ENCODE data around the gene PHF12. TPM values are rescaled to one million over a fixed set of nuclear protein-coding genes. Genes with fewer than 3 reads are reported as not detected.

The PHF12 gene
- total and polyA plus RNA-seq, 2 of the 13 experiments (the other 11 are each of a cell fraction or from before 2014, with no cell fraction given), result 9.8 to 17.1 TPM

DNA sequence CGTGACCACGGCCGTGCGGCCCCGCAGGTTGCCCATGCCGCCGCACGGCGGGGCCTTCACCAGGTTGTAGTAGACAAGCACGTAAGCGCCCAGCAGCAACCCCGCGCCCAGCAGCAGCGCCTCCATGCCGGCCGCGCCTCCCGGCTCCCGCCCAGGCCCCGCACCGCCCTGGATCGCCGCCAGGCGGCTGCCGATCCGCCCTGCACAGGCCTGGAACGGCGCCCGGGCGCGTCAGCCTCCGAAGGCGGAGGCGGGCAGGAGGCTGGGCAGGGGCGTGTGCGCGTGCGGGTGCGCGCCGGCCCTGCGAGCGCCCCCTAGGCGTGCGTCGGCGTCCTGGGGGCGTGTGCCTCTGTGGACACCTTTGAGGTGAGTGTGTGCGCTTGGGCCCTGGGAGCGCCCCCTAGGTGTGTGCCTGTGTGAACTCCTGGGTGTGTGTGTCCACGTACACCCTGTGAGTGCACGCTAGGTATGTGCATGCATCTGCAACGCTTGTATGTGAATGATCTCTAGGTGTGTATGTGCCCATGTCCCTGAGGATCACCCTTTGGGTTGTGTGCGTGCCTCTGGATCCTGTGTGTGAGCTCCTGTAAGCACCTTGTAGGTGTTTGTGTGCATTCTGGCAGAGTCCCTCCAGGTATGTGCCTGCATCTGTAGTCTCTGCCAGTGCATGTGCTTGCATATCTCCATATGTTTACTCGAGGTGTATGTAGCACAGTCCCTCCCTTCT is 48.3 kb downstream of the PHF12 start, which contains the start of gene DHRS13 (continued):
- TF ChIP-seq ZNF75D (CRISPR knock-in tag; IDR thresholded peaks at IDR 0.05; ENCODE audit: borderline replicate concordance) (no peak), LCORL (IDR thresholded peaks at IDR 0.05) (no peak), LCORL (CRISPR knock-in tag; IDR thresholded peaks at IDR 0.05) (peak; percentile 51), ZNF574 (CRISPR knock-in tag; IDR thresholded peaks at IDR 0.05) (peak; percentile 89), ZBTB42 (CRISPR knock-in tag; IDR thresholded peaks at IDR 0.05) (no peak), ZNF326 (CRISPR knock-in tag; IDR thresholded peaks at IDR 0.05; ENCODE audit: borderline replicate concordance) (no peak), ZBTB39 (CRISPR knock-in tag; IDR thresholded peaks at IDR 0.05) (no peak), IKZF1 (IDR thresholded peaks at IDR 0.05) (no peak), SOX13 (IDR thresholded peaks at IDR 0.05) (0 out of 2 replicates have a peak, but pooled peaks have one; percentile 16), SOX13 (CRISPR knock-in tag; conservative IDR thresholded peaks at IDR 0.05 in 1 of 2, IDR thresholded peaks at IDR 0.05 in 1 of 2) (peak in 1 of 2 experiments; percentile 64; a peak in 1 of 4 replicates), ZNF12 (CRISPR knock-in tag; IDR thresholded peaks at IDR 0.05) (peak; percentile 64; the same call in 1 of the 2 replicates), ZNF512B (CRISPR knock-in tag; IDR thresholded peaks at IDR 0.05; ENCODE audit: borderline replicate concordance) (no peak), ZNF570 (CRISPR knock-in tag; IDR thresholded peaks at IDR 0.05; ENCODE audit: borderline replicate concordance) (no peak), HDAC2 (CRISPR knock-in tag; IDR thresholded peaks at IDR 0.05) (peak; percentile 92)
- TF ChIP-seq, protein P1, sequence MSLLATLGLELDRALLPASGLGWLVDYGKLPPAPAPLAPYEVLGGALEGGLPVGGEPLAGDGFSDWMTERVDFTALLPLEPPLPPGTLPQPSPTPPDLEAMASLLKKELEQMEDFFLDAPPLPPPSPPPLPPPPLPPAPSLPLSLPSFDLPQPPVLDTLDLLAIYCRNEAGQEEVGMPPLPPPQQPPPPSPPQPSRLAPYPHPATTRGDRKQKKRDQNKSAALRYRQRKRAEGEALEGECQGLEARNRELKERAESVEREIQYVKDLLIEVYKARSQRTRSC (CRISPR knock-in tag; IDR thresholded peaks at IDR 0.05; ENCODE audit: low read depth), result no peak
